NCI-H187 treated with DMSO at 0.1 percent for 48 hours (cell line): ENCODE measurements around the gene ULK1.

ENCODE experiments used
- DNase-seq: peaks from one replicate; lab custom pipeline; 2025; lab: John Stamatoyannopoulos, UW

Gene ULK1

GRCh38 chr12:131892711-131893604, 1.5 kb upstream of the ULK1 start:
- no peak for DNase-seq

DNA sequence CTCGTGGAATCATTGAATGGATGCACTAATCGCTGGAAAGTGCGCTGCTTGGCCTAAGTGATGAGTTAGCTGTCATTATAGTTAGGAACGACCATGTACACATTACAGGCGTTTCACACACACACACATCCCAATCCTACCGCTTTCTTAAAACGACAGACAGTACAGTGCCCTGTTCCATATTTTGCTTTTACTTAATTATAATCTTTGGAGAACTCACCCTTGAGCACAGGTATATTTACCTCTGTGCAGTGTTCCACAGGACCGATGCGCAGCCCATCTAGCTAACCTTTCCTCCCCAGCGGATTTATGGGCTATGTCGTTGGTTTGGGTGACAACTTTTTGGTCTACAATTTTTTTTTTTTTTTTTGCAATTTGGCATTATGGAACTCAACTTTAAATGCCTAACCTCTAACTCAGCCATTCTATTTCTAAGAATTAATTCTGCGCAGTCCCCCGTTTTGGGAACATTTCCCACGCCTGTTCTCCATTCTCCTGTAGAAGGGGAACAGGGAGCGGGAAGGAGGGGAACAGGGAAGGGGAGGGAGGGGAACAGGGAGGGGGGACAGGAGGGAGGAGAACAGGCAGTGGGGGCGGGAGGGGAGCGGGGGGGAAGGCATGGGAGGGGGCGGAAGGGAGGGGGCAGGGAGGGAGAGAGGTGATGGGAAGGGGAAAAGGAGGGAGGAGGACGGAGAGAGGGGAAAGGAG, 663 bp upstream of the ULK1 start:
- no peak for DNase-seq

GRCh38 chr12:131894981-131895639, 688 bp downstream of the ULK1 start:
- no peak for DNase-seq

GRCh38 chr12:131895640-131896079, 1.2 kb downstream of the ULK1 start:
- DNase-seq: no peak

DNA sequence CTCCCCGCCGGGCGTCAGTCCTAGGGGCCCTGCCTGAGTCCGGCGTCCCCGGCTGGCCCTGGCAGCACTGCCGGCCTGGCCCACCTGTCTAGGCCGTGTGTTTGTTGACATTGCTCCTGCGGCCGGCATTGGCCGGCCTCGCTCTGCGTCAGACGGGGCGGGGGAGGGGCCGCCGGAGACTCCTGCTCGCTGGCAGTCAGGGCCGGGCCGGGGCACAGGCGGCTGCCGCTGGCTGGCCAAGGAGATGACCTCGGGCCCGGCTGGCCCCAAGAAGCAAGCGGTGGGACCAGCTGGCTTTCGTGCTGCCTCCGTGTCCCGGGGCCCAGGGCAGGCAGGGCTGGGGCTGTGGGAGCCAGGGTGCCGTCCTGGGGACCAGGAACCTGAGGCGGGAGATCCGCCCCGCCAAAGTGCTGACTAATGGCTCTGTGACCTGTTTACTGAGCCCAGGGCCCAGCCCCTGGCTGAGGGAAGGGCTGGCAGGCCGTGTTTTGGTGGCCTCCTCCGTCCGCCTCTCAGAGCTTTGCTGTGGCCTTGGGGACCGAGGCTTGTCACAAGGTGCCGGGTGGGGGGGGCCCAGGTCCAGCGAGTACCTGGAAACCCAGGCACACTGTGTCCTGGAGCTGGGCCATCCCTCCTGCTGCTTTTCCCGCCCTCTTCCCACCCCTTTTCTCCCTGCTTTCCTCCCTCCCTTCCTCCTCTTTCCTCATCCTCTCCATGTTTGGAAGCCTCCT, 1.8 kb downstream of the ULK1 start:
- no peak for DNase-seq

DNA sequence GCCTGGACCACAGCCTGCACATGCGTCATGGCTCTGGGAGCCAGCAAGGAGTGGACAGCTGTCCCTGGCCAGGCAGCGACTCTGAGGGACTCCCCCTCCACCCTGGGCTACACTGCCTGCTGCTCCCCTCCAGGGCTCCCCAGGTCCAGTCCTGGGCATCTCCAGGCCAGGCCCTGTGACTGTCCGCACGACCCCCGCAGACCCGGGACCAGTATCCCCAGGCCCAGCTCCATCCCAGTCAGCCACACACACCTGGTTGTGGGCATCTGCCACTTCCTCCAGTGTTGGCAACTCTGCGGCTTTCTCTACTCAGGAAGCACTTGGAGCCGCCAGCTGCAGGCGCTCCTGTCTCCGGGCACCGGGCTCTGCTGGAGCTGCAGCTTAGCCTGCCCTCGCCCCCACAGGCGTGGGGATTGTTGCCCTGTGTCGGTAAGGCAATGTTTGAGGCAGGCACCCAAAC, 2.4 kb downstream of the ULK1 start:
- DNase-seq: no peak

DNA sequence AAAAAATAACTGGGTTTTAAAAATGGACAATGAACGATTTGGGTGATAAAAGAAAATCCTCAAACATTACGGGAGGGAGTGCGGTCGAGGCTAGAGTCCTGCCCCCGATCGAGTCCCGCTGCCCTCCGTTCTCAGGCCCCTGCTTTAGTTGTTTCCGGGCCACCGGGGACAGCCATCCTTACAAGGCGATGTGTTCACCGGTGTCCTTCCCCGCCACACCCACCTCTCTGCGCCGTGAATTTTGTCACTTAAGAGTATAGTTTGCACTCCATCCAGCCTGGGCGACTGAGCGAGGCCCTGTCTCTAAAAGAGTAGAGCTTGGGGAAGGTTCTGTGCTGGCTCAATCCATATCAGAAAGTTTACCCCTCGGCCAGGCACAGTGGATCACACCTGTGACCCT, 2.9 kb downstream of the ULK1 start:
- DNase-seq: no peak

GRCh38 chr12:131897875-131898274, 3.5 kb downstream of the ULK1 start:
- DNase-seq: no peak

DNA sequence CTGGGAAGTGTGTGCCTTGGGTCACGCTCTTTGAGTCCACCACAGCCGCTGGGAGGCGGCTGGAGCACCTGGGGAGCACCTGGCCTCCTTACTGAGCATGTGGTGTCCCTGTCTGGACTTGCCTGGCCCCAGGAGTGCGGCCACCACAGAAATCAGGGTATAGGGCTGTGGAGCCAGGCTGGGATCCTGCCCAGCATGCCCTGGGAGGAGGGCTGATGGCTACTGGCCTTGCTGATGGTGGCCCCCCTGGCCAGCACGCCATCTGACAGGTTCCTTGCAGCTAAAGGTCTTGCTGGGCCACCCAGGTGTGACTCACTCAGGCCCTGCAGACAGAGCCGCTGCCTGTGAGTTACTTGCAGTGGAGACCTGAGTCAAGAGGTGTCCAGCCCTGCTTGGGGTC, 6.0 kb downstream of the ULK1 start:
- no peak for DNase-seq

DNA sequence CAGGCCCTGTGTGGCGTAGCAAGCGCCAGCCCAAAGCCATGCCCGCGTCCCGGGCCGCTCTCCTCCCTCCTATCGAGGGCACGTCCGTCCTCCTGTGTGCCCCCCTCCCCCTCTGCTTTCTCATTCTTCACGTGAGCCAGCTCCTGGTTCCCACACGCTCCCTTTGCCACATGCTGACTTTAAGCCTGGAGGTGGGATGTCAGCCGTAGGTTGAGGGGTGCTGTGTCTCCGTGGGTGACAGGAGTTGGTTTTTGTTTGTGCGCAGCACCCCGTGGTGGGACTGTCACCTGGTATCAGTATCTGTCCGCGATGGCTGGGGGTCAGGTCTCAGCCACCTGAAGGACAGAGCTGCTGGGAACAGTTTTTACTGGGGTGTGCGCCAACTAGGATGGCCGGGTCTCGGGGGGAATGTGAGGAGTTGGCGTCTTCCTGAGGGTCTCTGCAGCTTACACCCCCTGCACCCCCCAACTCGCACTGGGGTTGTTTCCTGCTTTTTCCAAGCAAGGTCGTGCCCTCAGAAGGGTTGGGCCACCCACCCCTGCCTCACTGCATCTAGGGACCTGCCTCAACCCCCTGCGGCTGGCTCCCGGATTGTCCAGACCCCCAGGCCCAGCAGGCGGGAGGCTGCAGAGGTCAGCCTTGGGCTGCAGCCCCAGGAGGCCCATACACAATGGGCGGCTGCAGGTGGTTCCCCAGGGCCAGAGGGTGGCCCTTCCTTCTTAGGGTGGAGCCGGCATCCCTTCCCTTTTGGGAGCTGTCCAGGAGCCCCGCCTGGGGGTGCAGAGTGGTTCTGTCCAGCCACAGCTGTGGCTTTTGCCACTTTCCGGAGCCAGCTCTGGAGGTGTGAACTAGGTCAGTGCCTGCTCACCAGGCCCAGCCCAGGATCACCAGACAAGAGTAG, 7.3 kb downstream of the ULK1 start:
- no peak for DNase-seq

- DNase-seq: no peak
Observed at GRCh38 chr12:131902332-131903241, 8.2 kb downstream of the ULK1 start.

DNA sequence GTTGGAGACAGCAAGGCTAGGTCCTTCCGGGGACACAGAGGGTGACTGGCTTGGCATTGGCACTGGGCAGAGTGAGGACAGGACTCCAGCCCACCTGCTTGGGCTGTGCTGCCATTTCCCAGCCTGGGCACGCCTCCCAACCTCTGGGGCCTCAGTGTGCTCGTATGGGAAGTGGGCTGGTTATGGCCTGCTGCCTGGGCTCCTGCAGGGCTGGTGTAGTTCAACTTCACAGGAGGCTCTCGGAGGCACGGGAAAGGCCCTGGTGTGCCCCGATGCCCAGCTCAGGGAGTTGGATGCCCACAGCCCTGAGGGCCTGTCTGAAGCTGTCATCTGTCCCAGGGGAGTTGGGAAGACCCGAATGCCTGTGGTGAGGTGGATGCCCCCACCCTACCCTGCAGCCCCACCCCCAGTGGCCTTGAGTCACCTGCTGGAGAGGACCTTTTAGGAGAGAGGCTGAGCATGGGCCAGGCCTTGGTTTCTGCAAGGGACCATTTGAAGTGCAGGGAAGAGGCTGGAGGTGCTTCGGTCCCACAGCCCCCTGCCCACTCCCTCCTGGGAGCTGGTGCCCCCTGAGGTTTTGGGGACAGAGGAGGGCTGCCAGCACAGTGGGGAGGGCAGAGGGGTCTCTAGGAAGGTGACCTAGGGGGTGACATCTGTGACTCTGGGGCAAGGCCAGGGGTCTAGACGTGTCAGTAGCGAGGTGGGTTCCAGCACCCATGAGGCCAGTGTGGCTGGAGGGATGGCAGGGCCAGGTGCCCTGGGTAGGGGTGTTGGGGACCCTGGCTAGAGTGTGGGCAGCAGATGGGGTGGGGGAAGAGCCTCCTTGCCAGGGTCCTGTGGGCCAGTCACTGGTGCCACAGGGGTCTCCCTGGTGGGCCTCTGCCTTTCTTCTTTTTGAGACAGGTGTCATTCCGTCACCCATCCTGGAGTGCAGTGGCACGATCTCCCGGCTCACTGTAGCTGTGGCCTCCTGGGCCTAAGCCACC, 9.1 kb downstream of the ULK1 start:
- DNase-seq: no peak

GRCh38 chr12:131904346-131904745, 9.9 kb downstream of the ULK1 start:
- DNase-seq: no peak

- DNase-seq: no peak
Observed at GRCh38 chr12:131905081-131905629, 10.7 kb downstream of the ULK1 start.

- no peak for DNase-seq
Observed at GRCh38 chr12:131905630-131906091, 11.2 kb downstream of the ULK1 start.

- DNase-seq: no peak
Observed at GRCh38 chr12:131907379-131908091, 13.1 kb downstream of the ULK1 start.
